ENCODE measurements around the gene PRKAR1B. TPM values are rescaled to one million over a fixed set of nuclear protein-coding genes. Genes with fewer than 3 reads are reported as not detected.

Gene PRKAR1B
- total RNA-seq (2021; ENCODE audit: unreplicated experiment) (62.0 TPM), Bru-seq, nascent RNA (percentile 61 among the genes with signal in this experiment), BruChase-seq, experiment 1, labeled RNA remaining after a 2-hour chase (percentile 59 among the genes with signal in this experiment), BruChase-seq, experiment 2, labeled RNA remaining after a 6-hour chase (percentile 64 among the genes with signal in this experiment)
- 96.6 TPM for polyA plus RNA-seq (2012; ENCODE audit: insufficient read length)
- long read RNA-seq, transcript PRKAR1B-203 (11 exons, 1,917 nt), result minor isoform, 20 of 138 reads
- long read RNA-seq, transcript PRKAR1B-211 (11 exons, 2,533 nt), result major isoform, 43 of 138 reads
- long read RNA-seq, partial matches to known transcripts, result 20 of 138 reads
- long read RNA-seq, other reads (novel, unspliced or antisense), result 55 of 138 reads

DNA sequence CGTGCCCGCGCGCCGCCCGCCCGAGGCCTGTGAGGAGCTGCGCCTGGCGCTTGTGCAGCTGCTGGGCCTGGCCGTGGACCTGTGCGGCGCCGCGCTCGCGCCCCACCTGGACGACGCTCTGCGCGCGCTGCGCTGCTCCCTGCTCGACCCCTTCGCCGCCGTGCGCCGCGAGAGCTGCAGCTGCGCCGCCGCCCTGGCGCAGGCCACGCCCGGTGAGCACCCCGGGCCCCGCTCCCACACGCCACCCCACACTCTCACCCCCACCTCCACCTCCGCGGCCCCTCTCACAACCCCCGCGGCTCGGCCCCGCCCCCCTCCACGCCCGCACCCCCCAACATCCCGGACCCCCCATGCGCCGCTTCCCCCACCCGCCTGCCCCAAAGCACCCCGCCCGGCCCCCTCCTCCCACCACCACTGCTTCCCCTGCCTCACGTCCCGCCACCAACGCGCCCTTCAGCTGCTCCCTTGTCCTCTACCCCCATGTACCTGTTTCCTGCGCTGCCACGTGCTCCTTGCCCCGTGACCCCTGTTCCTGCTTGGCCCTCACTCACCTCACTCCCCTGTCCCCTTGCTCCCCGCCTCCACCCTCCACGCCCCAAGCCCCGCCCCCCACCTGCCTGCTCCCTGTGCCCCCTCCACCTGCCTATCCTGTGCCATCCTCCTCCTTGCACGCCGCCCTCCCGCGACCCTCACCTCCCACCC is at the start of gene PRKAR1B:
TSS of gene PRKAR1B (minus strand) at position 178 of the 702 bp plus-strand sequence. CDS start 15,776 bp downstream, outside the sequence.
- peak within 1 kb of the TSS; percentile 96 for H3K27ac ChIP-seq (ENCODE audit: low read length)
- H3K27me3 ChIP-seq (ENCODE audit: control insufficient read depth, insufficient read depth, low read length), result no peaks in the 10 kb centered on the region
- H3K4me1 ChIP-seq (ENCODE audit: control insufficient read depth, insufficient read depth, low read length), result peaks cover 29% of the 10 kb centered on the region
- no TSS peak for BruUV-seq (replicated peaks)
- H3K4me3 ChIP-seq (ENCODE audit: low read depth in 2 of 2, low read length in 2 of 2), result peak within 1 kb of the TSS; percentile 67 to 88
- intact Hi-C loops (cut with micrococcal nuclease; ENCODE audit: unreplicated experiment) (no loop called here), in situ Hi-C loops (cut with HindIII; ENCODE audit: low pct_unique_long_range_greater_than_20kb, low sequenced_read_pairs) (no loop called here)
- POLR2A ChIA-PET, result no interaction called here
- peak; percentile 80 for ATAC-seq
- no peak for DNase-seq (ENCODE audit: low read depth, low spot score)
- CTCF ChIA-PET, result interaction anchor here (0.6 to 0.7 kb wide), 2 partner anchors 16 to 48 kb away, joined by 4 to 9 read pairs; no protein-coding TSS in a partner anchor
- TF ChIP-seq POLR2AphosphoS5 (IDR thresholded peaks at IDR 0.05; ENCODE audit: low read depth, low read length) (no peak), SIN3A (IDR thresholded peaks at IDR 0.05; ENCODE audit: borderline replicate concordance, insufficient read depth, low read depth, low read length) (0 out of 2 replicates have a peak, but pooled peaks have one; percentile 3)
- TF ChIP-seq, protein P1, sequence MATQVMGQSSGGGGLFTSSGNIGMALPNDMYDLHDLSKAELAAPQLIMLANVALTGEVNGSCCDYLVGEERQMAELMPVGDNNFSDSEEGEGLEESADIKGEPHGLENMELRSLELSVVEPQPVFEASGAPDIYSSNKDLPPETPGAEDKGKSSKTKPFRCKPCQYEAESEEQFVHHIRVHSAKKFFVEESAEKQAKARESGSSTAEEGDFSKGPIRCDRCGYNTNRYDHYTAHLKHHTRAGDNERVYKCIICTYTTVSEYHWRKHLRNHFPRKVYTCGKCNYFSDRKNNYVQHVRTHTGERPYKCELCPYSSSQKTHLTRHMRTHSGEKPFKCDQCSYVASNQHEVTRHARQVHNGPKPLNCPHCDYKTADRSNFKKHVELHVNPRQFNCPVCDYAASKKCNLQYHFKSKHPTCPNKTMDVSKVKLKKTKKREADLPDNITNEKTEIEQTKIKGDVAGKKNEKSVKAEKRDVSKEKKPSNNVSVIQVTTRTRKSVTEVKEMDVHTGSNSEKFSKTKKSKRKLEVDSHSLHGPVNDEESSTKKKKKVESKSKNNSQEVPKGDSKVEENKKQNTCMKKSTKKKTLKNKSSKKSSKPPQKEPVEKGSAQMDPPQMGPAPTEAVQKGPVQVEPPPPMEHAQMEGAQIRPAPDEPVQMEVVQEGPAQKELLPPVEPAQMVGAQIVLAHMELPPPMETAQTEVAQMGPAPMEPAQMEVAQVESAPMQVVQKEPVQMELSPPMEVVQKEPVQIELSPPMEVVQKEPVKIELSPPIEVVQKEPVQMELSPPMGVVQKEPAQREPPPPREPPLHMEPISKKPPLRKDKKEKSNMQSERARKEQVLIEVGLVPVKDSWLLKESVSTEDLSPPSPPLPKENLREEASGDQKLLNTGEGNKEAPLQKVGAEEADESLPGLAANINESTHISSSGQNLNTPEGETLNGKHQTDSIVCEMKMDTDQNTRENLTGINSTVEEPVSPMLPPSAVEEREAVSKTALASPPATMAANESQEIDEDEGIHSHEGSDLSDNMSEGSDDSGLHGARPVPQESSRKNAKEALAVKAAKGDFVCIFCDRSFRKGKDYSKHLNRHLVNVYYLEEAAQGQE (IDR thresholded peaks at IDR 0.05; ENCODE audit: insufficient read depth in 1 of 2, low read depth in 2 of 2, low read length in 1 of 2), result no peak
- H3K36me3 ChIP-seq (ENCODE audit: control insufficient read depth, insufficient read depth, low read length), result no peaks in the 10 kb centered on the region
- H3K9me3 ChIP-seq (ENCODE audit: control insufficient read depth, insufficient read depth, low read depth, low read length), result peaks cover 8% of the 10 kb centered on the region; the same call in 1 of the 2 replicates

DNA sequence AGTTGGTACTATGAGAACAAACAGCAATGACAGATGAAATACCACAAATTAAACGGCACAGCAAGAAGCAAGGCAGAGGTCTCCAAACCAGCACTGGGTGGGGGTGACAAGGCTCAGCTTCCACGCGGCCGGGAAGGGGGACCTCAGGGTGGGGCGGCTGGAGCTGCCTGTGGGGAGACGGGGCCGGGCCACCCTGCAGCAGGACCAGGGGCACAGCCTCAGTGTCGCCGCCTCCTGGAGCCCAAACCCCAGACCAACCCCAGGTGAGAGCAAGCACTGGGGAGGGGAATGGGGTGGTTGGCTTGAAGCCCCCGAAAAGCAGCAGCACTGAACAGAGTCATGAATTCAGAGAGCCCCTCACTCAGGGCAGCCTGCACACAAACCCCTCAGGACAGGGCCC is 49.3 kb upstream of the PRKAR1B start:
- ATAC-seq (no peak), DNase-seq (ENCODE audit: low read depth, low spot score) (no peak)
- no peaks in the 10 kb centered on the region for H3K9me3 ChIP-seq (ENCODE audit: control insufficient read depth, insufficient read depth, low read depth, low read length)
- H3K4me1 ChIP-seq (ENCODE audit: control insufficient read depth, insufficient read depth, low read length), result no peaks in the 10 kb centered on the region
- peaks cover 22% of the 10 kb centered on the region for H3K36me3 ChIP-seq (ENCODE audit: control insufficient read depth, insufficient read depth, low read length)
- intact Hi-C loops (cut with micrococcal nuclease; ENCODE audit: unreplicated experiment), result loop anchor here (10.0 kb wide), 1 partner anchor 452 kb away; no protein-coding TSS in a partner anchor
- TF ChIP-seq, protein P2, sequence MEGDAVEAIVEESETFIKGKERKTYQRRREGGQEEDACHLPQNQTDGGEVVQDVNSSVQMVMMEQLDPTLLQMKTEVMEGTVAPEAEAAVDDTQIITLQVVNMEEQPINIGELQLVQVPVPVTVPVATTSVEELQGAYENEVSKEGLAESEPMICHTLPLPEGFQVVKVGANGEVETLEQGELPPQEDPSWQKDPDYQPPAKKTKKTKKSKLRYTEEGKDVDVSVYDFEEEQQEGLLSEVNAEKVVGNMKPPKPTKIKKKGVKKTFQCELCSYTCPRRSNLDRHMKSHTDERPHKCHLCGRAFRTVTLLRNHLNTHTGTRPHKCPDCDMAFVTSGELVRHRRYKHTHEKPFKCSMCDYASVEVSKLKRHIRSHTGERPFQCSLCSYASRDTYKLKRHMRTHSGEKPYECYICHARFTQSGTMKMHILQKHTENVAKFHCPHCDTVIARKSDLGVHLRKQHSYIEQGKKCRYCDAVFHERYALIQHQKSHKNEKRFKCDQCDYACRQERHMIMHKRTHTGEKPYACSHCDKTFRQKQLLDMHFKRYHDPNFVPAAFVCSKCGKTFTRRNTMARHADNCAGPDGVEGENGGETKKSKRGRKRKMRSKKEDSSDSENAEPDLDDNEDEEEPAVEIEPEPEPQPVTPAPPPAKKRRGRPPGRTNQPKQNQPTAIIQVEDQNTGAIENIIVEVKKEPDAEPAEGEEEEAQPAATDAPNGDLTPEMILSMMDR (IDR thresholded peaks at IDR 0.05), result no peak
- no peak for TF ChIP-seq TCF7L2 (IDR thresholded peaks at IDR 0.05; ENCODE audit: low read depth, low read length)
- no peak for TF ChIP-seq POLR2AphosphoS5 (IDR thresholded peaks at IDR 0.05; ENCODE audit: low read depth, low read length)
- no peak for TF ChIP-seq SIN3A (IDR thresholded peaks at IDR 0.05; ENCODE audit: borderline replicate concordance, insufficient read depth, low read depth, low read length)
- TF ChIP-seq, protein P1 (IDR thresholded peaks at IDR 0.05; ENCODE audit: insufficient read depth in 1 of 2, low read depth in 2 of 2, low read length in 1 of 2), result no peak
- CTCF ChIA-PET, result interaction anchor here (1.1 kb wide), 1 partner anchor 119 kb away, joined by 4 read pairs; no protein-coding TSS in a partner anchor
- POLR2A ChIA-PET, result no interaction called here
- in situ Hi-C loops (cut with HindIII; ENCODE audit: low pct_unique_long_range_greater_than_20kb, low sequenced_read_pairs), result no loop called here
- H3K27ac ChIP-seq (ENCODE audit: low read length), result no peak overlapping the region
- H3K27me3 ChIP-seq (ENCODE audit: control insufficient read depth, insufficient read depth, low read length), result no peaks in the 10 kb centered on the region
- BruUV-seq (replicated peaks), result no TSS peak
- no peak overlapping the region for H3K4me3 ChIP-seq (ENCODE audit: low read depth in 2 of 2, low read length in 2 of 2)
